ENCODE data around the gene SLC66A3.
A peak's percentile ranks its signal among the peaks of the same experiment; 100 is the strongest.

SLC66A3 gene

DNA sequence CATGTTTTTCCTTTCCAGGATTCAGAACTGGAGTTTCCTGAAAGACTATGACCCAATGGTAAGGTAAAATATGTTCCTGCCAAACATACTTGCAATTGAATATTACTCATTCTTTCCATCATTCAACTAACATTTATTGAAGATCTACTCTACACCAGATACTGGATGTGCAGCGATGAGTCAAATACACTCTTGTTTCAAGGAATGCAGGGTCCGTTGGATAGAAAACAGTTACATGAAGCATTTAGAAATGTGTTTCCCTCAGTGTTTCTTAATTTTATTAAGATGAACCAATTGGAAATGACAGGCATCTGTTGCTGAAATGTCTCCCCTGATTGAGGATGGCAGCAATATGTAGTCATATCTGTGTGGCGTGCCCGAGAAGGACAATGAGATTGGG, 14.8 kb upstream of the SLC66A3 start:
- no peak for DNase-seq (ENCODE audit: low read depth)

GRCh38 chr2:11141319-11141718, 13.9 kb upstream of the SLC66A3 start:
- DNase-seq (ENCODE audit: low read depth), result no peak

DNA sequence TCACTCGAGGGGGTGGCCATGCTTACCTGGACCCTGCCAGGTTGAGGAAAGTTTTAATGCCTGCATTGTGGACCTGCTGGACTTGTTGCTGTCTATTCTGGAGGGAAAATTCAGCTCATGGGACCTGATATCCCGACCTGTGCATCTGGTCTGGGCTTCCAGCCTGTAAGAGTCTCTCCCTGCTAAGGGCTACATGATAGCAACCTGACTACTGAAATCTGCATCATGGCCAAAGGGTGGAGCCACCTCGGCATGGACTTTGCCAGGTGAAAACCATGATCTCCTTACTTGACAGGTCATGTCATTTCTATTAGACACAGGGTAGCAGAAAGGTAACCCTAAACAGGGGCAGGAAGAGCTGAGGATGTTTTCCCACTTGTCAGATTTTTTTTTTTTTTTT, 12.9 kb upstream of the SLC66A3 start:
- DNase-seq (ENCODE audit: low read depth), result no peak

DNA sequence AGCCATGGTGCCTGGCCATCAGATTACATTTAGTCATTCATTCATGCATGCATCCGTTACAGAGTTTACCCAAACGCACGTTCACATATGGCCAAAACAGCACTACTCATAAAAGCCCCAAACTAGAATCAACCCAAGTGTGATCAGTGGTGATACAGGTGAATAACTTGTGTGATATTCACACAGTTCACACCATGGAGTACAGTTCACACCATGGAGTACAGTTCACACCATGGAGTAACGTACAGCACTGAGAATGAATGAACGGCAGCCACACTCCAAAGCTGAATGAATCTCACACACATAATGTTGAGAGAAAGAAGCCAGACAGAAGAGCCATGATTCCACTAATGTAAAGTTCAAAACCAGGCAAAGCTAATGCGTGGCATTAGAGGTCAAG, 12.3 kb upstream of the SLC66A3 start:
- DNase-seq (ENCODE audit: low read depth), result no peak

GRCh38 chr2:11144077-11144737, 11.1 kb upstream of the SLC66A3 start:
- no peak for DNase-seq (ENCODE audit: low read depth)

GRCh38 chr2:11144738-11145079, 10.6 kb upstream of the SLC66A3 start:
- no peak for DNase-seq (ENCODE audit: low read depth)

- no peak for DNase-seq (ENCODE audit: low read depth)
Measured at GRCh38 chr2:11145350-11145749, 9.9 kb upstream of the SLC66A3 start.

- DNase-seq (ENCODE audit: low read depth), result no peak
Measured at GRCh38 chr2:11146076-11146475, 9.2 kb upstream of the SLC66A3 start.

- DNase-seq (ENCODE audit: low read depth), result no peak
Measured at GRCh38 chr2:11147263-11147662, 8.0 kb upstream of the SLC66A3 start.

DNA sequence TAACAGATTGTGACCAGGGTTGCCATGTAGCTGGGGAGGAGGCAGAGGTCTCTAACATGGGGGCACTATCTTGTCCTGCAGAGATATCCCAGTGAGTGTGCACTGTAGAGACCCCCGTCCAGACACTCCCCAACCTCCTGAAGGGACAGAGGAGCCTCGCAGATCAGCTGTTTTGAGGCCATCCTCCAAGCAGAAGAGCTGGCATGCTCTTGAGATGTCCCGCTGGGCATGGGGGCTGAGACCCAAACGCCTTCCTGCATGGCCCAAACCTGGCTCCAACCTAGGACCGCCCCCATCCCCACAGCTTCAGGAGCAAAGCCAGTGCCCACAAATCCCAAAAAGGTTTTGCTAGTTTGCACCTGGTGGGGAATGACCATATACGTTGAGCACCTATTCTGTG, 2.7 kb upstream of the SLC66A3 start:
- DNase-seq (ENCODE audit: low read depth), result no peak

- peak; percentile 9 for DNase-seq (ENCODE audit: low read depth)
Measured at GRCh38 chr2:11154016-11154922, 998 bp upstream of the SLC66A3 start.

DNA sequence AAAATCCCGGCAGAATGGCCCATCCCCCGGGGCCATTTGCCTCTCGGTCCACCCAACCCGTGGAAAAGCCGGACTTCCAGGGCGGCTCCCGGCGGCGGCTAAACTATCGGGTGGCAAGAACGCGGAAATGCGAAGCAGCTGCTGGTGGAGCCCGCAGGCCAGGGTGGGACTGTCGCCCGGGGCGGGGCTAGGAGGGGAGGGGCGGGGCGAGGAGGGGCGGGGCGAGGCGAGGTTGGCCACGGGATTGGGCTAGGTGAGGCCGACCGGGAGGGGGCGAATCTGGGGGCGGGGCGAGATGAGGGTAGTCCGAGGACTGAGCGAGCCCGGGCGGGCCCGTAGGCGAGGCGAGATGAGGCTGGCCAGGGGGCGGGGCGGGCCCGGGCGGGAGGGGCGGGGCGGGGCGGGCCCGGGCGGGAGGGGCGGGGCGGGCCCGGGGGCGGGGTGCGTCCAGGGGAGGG, 315 bp upstream of the SLC66A3 start:
- DNase-seq (ENCODE audit: low read depth), result peak; percentile 99

DNA sequence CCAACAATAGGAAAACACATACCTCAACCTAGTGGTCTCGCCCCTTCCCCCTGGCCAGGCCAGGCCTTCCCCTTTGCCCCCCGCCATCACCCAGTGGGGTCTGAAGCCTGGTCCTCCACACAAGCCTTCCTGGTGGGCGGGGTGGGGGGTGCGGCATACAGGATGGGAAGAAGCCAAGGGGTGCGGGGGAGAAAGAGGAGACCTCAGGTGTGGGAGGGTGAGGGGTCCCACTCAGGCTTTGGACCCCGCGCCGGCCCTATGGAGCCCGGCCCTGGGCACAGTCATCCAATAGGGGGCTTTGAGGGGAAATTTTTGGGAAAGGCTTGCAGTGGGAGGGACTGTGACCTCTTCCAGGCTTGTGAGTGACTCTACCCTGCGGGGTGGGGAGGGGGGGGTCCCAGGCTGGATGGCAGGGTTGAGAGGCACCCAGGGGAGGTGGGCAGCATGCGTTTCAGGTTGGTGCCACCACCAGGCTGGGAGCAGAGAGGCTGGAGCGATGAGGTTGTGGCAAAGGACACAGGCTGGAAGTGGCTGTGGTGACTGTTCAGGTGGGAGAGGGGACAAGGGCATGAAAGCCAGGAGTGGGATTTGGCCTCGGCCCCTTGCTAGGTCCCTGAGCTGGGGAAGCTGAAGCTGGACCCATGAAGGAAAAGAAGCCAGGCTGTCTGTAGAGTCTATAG, 1.3 kb downstream of the SLC66A3 start:
- no peak for DNase-seq (ENCODE audit: low read depth)

GRCh38 chr2:11157296-11157695, 2.0 kb downstream of the SLC66A3 start:
- DNase-seq (ENCODE audit: low read depth), result no peak

DNA sequence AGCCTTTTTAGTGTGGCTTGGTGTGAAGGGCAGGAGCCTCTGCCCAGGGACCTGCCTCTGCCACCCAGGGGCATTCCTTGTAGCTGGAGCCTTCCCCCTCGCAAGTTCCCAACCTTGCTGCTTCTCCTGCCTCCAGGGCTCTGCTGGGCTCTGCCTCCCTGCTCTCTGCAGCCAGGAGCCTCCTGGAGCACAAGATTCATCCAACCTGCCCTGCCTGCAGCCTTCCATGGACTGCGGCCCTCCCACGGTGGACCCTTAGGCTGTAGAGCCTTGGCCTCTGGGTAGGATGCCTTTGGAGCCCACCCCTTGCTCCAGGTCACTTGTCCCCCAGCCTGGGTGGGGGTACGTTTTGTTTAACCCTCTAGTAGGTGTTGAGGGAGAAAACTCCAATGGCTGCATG, 2.5 kb downstream of the SLC66A3 start:
- DNase-seq (ENCODE audit: low read depth), result no peak

DNA sequence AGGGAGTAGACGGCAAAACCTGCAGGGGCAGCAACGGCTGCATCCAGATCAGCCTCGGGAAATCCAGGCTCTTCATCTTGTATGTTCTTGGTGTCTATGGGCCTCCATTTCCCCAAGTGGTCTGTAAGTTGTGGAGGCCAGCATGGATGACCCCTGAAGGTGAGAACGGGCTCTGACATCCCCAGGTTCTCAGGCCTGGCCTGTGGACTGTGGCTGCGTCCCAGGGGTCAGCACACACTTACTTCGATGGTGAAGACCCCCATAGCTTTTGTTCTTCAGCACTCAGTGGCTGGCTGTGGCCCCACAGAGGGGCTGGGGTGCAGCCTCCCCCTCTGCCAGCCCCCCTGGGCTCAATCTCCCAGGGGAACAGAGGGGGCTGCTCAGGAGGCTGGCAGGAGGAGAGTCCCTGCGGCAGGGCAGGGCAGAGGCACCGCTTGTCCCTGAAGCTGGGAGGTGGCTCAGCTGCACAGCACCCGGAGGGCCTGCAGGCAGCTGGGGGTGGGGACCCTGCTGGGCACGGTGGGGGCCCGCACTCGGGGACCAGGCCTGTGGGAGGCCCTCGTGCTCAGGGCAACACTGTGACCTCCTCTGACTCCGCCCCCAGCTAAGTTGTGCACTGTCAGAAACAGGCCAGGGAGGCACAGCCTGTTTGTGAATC, 3.8 kb downstream of the SLC66A3 start:
- no peak for DNase-seq (ENCODE audit: low read depth)

GRCh38 chr2:11159574-11160170, 4.4 kb downstream of the SLC66A3 start:
- no peak for DNase-seq (ENCODE audit: low read depth)

DNA sequence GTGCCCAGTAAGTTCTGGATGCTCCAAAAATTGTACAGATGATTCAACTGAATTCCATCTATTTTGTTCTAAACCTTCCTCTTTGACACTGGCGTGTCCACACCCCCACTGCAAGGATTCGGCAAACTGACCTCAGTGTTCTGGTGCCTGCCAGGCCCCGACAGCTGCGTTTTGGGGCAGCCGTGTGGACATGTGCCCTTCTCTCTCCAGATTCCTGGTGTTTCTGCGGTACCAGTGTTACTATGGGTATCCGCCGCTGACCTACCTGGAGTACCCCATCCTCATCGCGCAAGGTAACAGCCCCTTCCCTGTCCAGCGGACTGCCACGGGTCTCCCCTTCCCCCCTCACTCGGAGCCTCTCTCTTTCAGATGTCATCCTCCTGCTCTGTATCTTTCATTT, 5.0 kb downstream of the SLC66A3 start:
- no peak for DNase-seq (ENCODE audit: low read depth)

DNA sequence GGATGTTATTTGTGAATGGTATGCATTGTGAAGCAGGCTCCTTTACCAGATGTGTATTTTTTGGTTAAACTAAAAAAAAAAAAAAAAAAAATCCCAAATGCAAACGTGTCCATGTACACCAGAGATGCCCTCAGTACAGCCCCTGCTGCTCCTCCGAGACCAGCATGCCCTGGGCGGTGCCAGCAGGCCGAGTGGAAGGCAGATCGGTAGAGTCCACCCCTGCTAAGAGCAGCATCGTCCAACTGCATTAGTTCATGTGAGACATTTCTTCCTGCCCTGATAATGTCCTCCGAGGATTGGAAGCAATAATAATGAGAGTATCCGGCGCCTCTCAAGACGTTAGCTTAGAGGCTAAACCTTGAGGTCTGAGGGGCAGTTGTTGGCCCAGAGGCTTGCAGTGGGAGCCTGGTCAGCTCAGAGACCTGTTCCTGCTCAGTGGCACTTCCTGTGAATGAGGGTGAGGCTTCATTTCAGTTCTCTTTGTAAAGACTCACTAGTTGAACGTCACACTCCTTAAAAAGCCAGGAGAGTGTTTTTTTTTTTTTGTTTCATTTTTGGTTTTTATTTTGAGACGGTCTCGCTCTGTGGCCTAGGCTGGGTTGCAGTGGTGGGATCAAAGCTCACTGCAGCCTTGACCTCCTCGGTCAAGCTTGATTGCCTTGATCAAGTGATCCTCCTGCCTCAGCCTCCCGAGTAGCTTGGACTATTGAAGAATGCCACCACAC, 5.6 kb downstream of the SLC66A3 start:
- no peak for DNase-seq (ENCODE audit: low read depth)

DNA sequence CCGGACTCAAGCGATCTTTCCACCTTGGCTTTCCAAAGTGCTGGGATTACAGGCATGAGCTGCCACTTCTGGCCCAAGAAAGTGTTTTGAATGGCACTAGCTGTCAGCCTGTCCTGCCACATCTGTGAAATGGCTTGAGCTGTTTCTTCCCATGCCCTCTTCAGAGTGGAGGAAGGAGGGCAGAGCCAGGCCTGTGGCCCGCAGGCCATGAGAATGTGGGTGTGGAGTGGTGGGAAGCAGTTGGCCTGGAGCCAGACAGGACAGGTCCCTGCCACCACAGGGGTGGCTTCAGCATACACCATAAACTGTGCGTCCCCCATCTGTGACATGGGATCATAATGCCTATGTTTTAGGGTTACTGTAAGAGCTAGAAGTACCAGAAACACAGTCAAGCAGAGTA, 6.5 kb downstream of the SLC66A3 start:
- DNase-seq (ENCODE audit: low read depth), result no peak
